WTC11 (cell line): ENCODE results near the gene HACD2. TPM values are rescaled to one million over a fixed set of nuclear protein-coding genes. Genes with fewer than 3 reads are reported as not detected.

ENCODE experiments used
- ATAC-seq: fragments of 200-7000 bp; cut with Tn5 transposase; 2 replicates; pipeline ENCODE4 v1.10.0; 2021; ENCODE audit warnings: mild to moderate bottlenecking, moderate library complexity
- CTCF ChIA-PET: fragments of 300-600 bp; sonication (Branson Sonifier 250); formaldehyde crosslinking; loops from one replicate; lab custom pipeline; 2021; ENCODE audit warnings: antibody characterized with exemption; lab: Charles Lee
- POLR2A ChIA-PET: fragments of 350-600 bp; sonication (Branson Sonifier 250); formaldehyde crosslinking; loops from one replicate; lab custom pipeline; 2021; ENCODE audit warnings: antibody characterized with exemption; lab: Charles Lee
- DNase-seq: peaks from one replicate; pipeline ENCODE4 v3.0.0; 2021; ENCODE audit warnings: low spot score
- H3K27ac Mint-ChIP-seq: 2 replicates; pipeline ENCODE4 v1.8.0; 2021; ENCODE audit warnings: mixed read lengths
- H3K27me3 Mint-ChIP-seq: 2 replicates; pipeline ENCODE4 v1.8.0; 2021; ENCODE audit warnings: low read depth, mild to moderate bottlenecking, moderate library complexity, mixed read lengths
- H3K36me3 Mint-ChIP-seq: 2 replicates; pipeline ENCODE4 v1.8.0; 2021; ENCODE audit warnings: mixed read lengths
- H3K4me1 Mint-ChIP-seq: 2 replicates; pipeline ENCODE4 v1.8.0; 2022; ENCODE audit warnings: mixed read lengths
- H3K4me3 Mint-ChIP-seq: 2 replicates; pipeline ENCODE4 v1.8.0; 2021; ENCODE audit warnings: mild to moderate bottlenecking, moderate library complexity, mixed read lengths
- H3K9me3 Mint-ChIP-seq: 2 replicates; pipeline ENCODE4 v1.8.0; 2021; ENCODE audit warnings: mixed read lengths
- CTCF ChIP-seq: fragments of 200-600 bp; IDR thresholded peaks from 2 replicates; pipeline ENCODE4 v1.8.0; 2022; ENCODE audit warnings: antibody characterized with exemption
- HMGXB4 ChIP-seq: sonication (generic); formaldehyde crosslinking; IDR thresholded peaks from 2 replicates; pipeline ENCODE4 v1.8.1; 2023; ENCODE audit warnings: mild to moderate bottlenecking, moderate library complexity, missing genetic modification reagents
- SMAD3 ChIP-seq: sonication (generic); formaldehyde crosslinking; IDR thresholded peaks from 2 replicates; pipeline ENCODE4 v1.8.0; 2022; ENCODE audit warnings: missing genetic modification reagents, mild to moderate bottlenecking, borderline replicate concordance
- SMAD4 ChIP-seq: sonication (generic); formaldehyde crosslinking; IDR thresholded peaks from 2 replicates; pipeline ENCODE4 v1.8.0; 2022; ENCODE audit warnings: mild to moderate bottlenecking, missing genetic modification reagents
- STAT6 ChIP-seq: sonication (generic); formaldehyde crosslinking; conservative IDR thresholded peaks from 2 replicates; pipeline ENCODE4 v1.8.1; 2023; ENCODE audit warnings: mild to moderate bottlenecking, low read depth, missing genetic modification reagents, moderate library complexity
- USF2 ChIP-seq: sonication (generic); formaldehyde crosslinking; IDR thresholded peaks from 2 replicates; pipeline ENCODE4 v1.8.1; 2023; ENCODE audit warnings: mild to moderate bottlenecking, missing genetic modification reagents, moderate library complexity
- ZNF232 ChIP-seq: sonication (generic); formaldehyde crosslinking; IDR thresholded peaks from 2 replicates; pipeline ENCODE4 v1.8.0; 2022; ENCODE audit warnings: mild to moderate bottlenecking, missing genetic modification reagents
- ZNF281 ChIP-seq: sonication (generic); formaldehyde crosslinking; IDR thresholded peaks from 2 replicates; pipeline ENCODE4 v1.8.0; 2023; ENCODE audit warnings: mild to moderate bottlenecking, missing genetic modification reagents
- ZNF425 ChIP-seq: fragments of 250-450 bp; sonication (Bioruptor Pico); conservative IDR thresholded peaks from 2 replicates; pipeline ENCODE4 v1.9.0; 2021; ENCODE audit warnings: mild to moderate bottlenecking
- total RNA-seq: library from RNA; stranded (reverse); gene quantifications from 3 replicates; pipeline ENCODE4 v1.2.3, GENCODE V29; 2021

The HACD2 gene
- total RNA-seq, 1 experiment from 2014 or later, result 26.1 TPM

- no peak for TF ChIP-seq HMGXB4 (CRISPR knock-in tag)
- TF ChIP-seq ZNF232, result no peak
- TF ChIP-seq STAT6, result no peak
- no peak for TF ChIP-seq ZNF425 (CRISPR knock-in tag)
- no peak for TF ChIP-seq USF2 (CRISPR knock-in tag)
- TF ChIP-seq SMAD4, result no peak
- TF ChIP-seq SMAD3, result no peak
- TF ChIP-seq, all 79 proteins: peak for 0
Observed at GRCh38 chr3:123561188-123561587, 23.7 kb downstream of the HACD2 start (continued).

GRCh38 chr3:123559040-123559861 lies 25.6 kb downstream of the HACD2 start:
- CTCF ChIA-PET, result interaction anchor here (0.6 to 3.0 kb wide), 13 partner anchors 10 to 165 kb away, joined by 3 to 21 read pairs (median 3); no protein-coding TSS in a partner anchor
- H3K27ac Mint-ChIP-seq, result no peak overlapping the region
- ATAC-seq (no peak), DNase-seq (no peak)
- peaks cover 31% of the 10 kb centered on the region for H3K9me3 Mint-ChIP-seq
- H3K4me3 Mint-ChIP-seq, result no peak overlapping the region
- H3K27me3 Mint-ChIP-seq, result no peaks in the 10 kb centered on the region
- H3K36me3 Mint-ChIP-seq, result peaks cover 39% of the 10 kb centered on the region
- peak; percentile 56 for TF ChIP-seq CTCF
- TF ChIP-seq ZNF281, result no peak
- TF ChIP-seq, all 79 proteins: peak for 1
- POLR2A ChIA-PET, result no interaction called here
- H3K4me1 Mint-ChIP-seq, result peaks cover 3% of the 10 kb centered on the region
